H1 (cell line): ENCODE data around the gene MCM7. TPM values are rescaled to one million over a fixed set of nuclear protein-coding genes. Genes with fewer than 3 reads are reported as not detected.

Experiments used
- CTCF ChIA-PET: fragments of 300-600 bp; sonication (Branson Sonifier 250); formaldehyde crosslinking; loops from one replicate; lab custom pipeline; 2021; ENCODE audit not compliant: partially characterized antibody; lab: Charles Lee
- POLR2A ChIA-PET: fragments of 300-600 bp; sonication (Branson Sonifier 250); formaldehyde crosslinking; loops from one replicate; lab custom pipeline; 2021; ENCODE audit warnings: inconsistent platforms; ENCODE audit not compliant: partially characterized antibody; lab: Charles Lee
- DNase-seq, 2 experiments: peaks; one replicate each; pipeline versions ENCODE4 v3.0.0 to v3.0.0-alpha.2; 2010 to 2022; ENCODE audit warnings: low spot score in 2 of 2, low read depth in 1 of 2, mixed read lengths in 1 of 2
- FAIRE-seq: peaks from 2 replicates; lab custom pipeline; 2011; peaks lifted over from hg19 to GRCh38; lab: Jason Lieb, UNC
- H2AFZ ChIP-seq: 2 replicates; pipeline ENCODE4 v1.8.1; 2012; ENCODE audit warnings: low read length, inconsistent platforms
- H2AK5ac ChIP-seq: 2 replicates; pipeline ENCODE4 v1.6.1; 2013; ENCODE audit warnings: low read depth, low read length
- H2BK120ac ChIP-seq: replicated peaks from 2 replicates; pipeline ENCODE3; 2013; ENCODE audit warnings: low read depth, low read length, inconsistent platforms
- H2BK12ac ChIP-seq: 2 replicates; pipeline ENCODE4 v1.6.1; 2013; ENCODE audit warnings: low read depth, low read length
- H2BK15ac ChIP-seq: 2 replicates; pipeline ENCODE4 v1.6.1; 2013; ENCODE audit warnings: low read length
- H2BK20ac ChIP-seq: 2 replicates; pipeline ENCODE4 v1.6.1; 2013; ENCODE audit warnings: low read length
- H2BK5ac ChIP-seq: 2 replicates; pipeline ENCODE4 v1.6.1; 2013; ENCODE audit warnings: low read depth, low read length
- H3K14ac ChIP-seq: 2 replicates; pipeline ENCODE4 v1.6.1; 2013; ENCODE audit warnings: inconsistent platforms; ENCODE audit not compliant: insufficient read length
- H3K18ac ChIP-seq: 2 replicates; pipeline ENCODE4 v1.6.1; 2013; ENCODE audit warnings: low read length; ENCODE audit errors: extremely low read depth
- H3K23ac ChIP-seq: 2 replicates; pipeline ENCODE4 v1.6.1; 2013; ENCODE audit warnings: inconsistent platforms; ENCODE audit not compliant: insufficient read length
- H3K23me2 ChIP-seq: 2 replicates; pipeline ENCODE4 v1.6.1; 2013; ENCODE audit warnings: low read depth, low read length
- H3K27ac ChIP-seq: 2 replicates; pipeline ENCODE4 v1.6.1; 2011; ENCODE audit warnings: low read depth, low read length, inconsistent platforms
- H3K27me3 ChIP-seq, 4 experiments: replicated peaks in 1 of 4; 1 replicate in 1 of 4; 2 replicates in 3 of 4; pipeline versions ENCODE4 v1.6.1 to v1.8.1; 2011 to 2013; ENCODE audit warnings: low read length in 3 of 4, mild to moderate bottlenecking in 3 of 4, inconsistent platforms in 2 of 4, mixed read lengths in 2 of 4, moderate library complexity in 1 of 4; ENCODE audit not compliant: control insufficient read depth in 3 of 4, insufficient read depth in 3 of 4; ENCODE audit errors: extremely low read depth in 1 of 4
- H3K36me3 ChIP-seq, 4 experiments: 2 replicates each; pipeline versions ENCODE4 v1.6.1 to v1.8.1; 2011 to 2013; ENCODE audit warnings: mild to moderate bottlenecking in 4 of 4, low read length in 3 of 4, moderate library complexity in 2 of 4, control low read depth in 1 of 4, inconsistent platforms in 1 of 4; ENCODE audit not compliant: insufficient read depth in 4 of 4, control insufficient read depth in 2 of 4
- H3K4ac ChIP-seq: replicated peaks from 2 replicates; pipeline ENCODE3; 2013; ENCODE audit warnings: low read length, low read depth, mixed read lengths, inconsistent platforms; ENCODE audit not compliant: insufficient read length
- H3K4me1 ChIP-seq, 4 experiments: replicated peaks in 1 of 4; 1 replicate in 1 of 4; 2 replicates in 3 of 4; pipeline versions ENCODE4 v1.6.1 to v1.8.1; 2011 to 2013; ENCODE audit warnings: low read length in 3 of 4, inconsistent platforms in 2 of 4, mixed read lengths in 1 of 4; ENCODE audit not compliant: insufficient read depth in 4 of 4, control insufficient read depth in 3 of 4
- H3K4me2 ChIP-seq, 2 experiments: 2 replicates each; pipeline versions ENCODE4 v1.6.1 to v1.8.1; 2011 to 2013; ENCODE audit warnings: low read depth in 2 of 2, low read length in 2 of 2, control low read depth in 1 of 2, inconsistent platforms in 1 of 2, mild to moderate bottlenecking in 1 of 2; ENCODE audit not compliant: insufficient read depth in 1 of 2
- H3K4me3 ChIP-seq, 4 experiments: fragments of 200-600, 300-600 bp in 1 of 4; sonication (generic), shearing (Covaris generic), sonication (Bioruptor Twin) in 1 of 4; 2 replicates each; pipeline versions ENCODE4 v1.5.1 to v1.8.1; 2011 to 2016; ENCODE audit warnings: low read length in 4 of 4, low read depth in 3 of 4, control low read depth in 2 of 4, inconsistent platforms in 2 of 4, mild to moderate bottlenecking in 2 of 4, mixed read lengths in 1 of 4, moderate library complexity in 1 of 4; ENCODE audit not compliant: insufficient read depth in 2 of 4; ENCODE audit errors: extremely low read depth in 1 of 4
- H3K56ac ChIP-seq: replicated peaks from 2 replicates; pipeline ENCODE3; 2013; ENCODE audit warnings: low read depth, mild to moderate bottlenecking, mixed read lengths, low read length, inconsistent platforms; ENCODE audit not compliant: insufficient read length
- H3K79me1 ChIP-seq: 2 replicates; pipeline ENCODE4 v1.6.1; 2013; ENCODE audit warnings: low read depth, low read length, control low read depth
- H3K79me2 ChIP-seq, 2 experiments: 2 replicates each; pipeline versions ENCODE4 v1.6.1 to v1.8.1; 2012 to 2013; ENCODE audit warnings: low read length in 2 of 2, mild to moderate bottlenecking in 2 of 2, inconsistent platforms in 1 of 2; ENCODE audit not compliant: insufficient read depth in 2 of 2, control insufficient read depth in 1 of 2
- H3K9ac ChIP-seq, 4 experiments: replicated peaks in 1 of 4; 1 replicate in 1 of 4; 2 replicates in 3 of 4; pipeline versions ENCODE4 v1.6.1 to v1.8.1; 2011 to 2013; ENCODE audit warnings: low read depth in 3 of 4, low read length in 3 of 4, control low read depth in 2 of 4, mild to moderate bottlenecking in 2 of 4, moderate library complexity in 2 of 4, inconsistent platforms in 1 of 4; ENCODE audit errors: extremely low read depth in 1 of 4
- H3K9me3 ChIP-seq, 2 experiments: 2 replicates each; pipeline versions ENCODE4 v1.6.1 to v1.8.1; 2012 to 2013; ENCODE audit warnings: mild to moderate bottlenecking in 2 of 2, moderate library complexity in 2 of 2, control low read depth in 1 of 2, inconsistent platforms in 1 of 2, low read depth in 1 of 2, low read length in 1 of 2, mixed read lengths in 1 of 2; ENCODE audit not compliant: insufficient read depth in 2 of 2
- H4K20me1 ChIP-seq, 2 experiments: replicated peaks in 1 of 2; 2 replicates each; pipeline versions ENCODE3 to v1.8.1; 2011 to 2013; ENCODE audit warnings: inconsistent platforms in 2 of 2, low read length in 2 of 2, mild to moderate bottlenecking in 1 of 2; ENCODE audit not compliant: insufficient read depth in 2 of 2, control insufficient read depth in 1 of 2
- H4K5ac ChIP-seq: 2 replicates; pipeline ENCODE4 v1.6.1; 2013; ENCODE audit warnings: low read length, low read depth, mixed read lengths, inconsistent platforms; ENCODE audit not compliant: insufficient read length
- H4K8ac ChIP-seq: 2 replicates; pipeline ENCODE4 v1.8.0; 2013; ENCODE audit warnings: mild to moderate bottlenecking, moderate library complexity, low read length, inconsistent platforms; ENCODE audit not compliant: insufficient read depth; ENCODE audit errors: extremely low read depth
- H4K91ac ChIP-seq: replicated peaks from 2 replicates; pipeline ENCODE3; 2013; ENCODE audit warnings: low read length, mixed read lengths, inconsistent platforms; ENCODE audit not compliant: insufficient read length
- ATF2 ChIP-seq: IDR thresholded peaks from 2 replicates; pipeline ENCODE4 v1.6.1; 2012; ENCODE audit warnings: low read length, inconsistent platforms
- CBX5 ChIP-seq: fragments of 300-800, 300-1000 bp; sonication (generic); IDR thresholded peaks from 2 replicates; pipeline ENCODE4 v1.7.1; 2016; ENCODE audit warnings: antibody characterized with exemption, low read length, low read depth
- CHD1 ChIP-seq: IDR thresholded peaks from 2 replicates; pipeline ENCODE4 v1.6.1; 2012; ENCODE audit warnings: low read depth, low read length, improper control_type of control experiment
- CTBP2 ChIP-seq: IDR thresholded peaks from 2 replicates; pipeline ENCODE4 v1.7.0; 2011; ENCODE audit warnings: borderline replicate concordance, mild to moderate bottlenecking, moderate library complexity, mixed read lengths, low read length; ENCODE audit not compliant: insufficient read depth, insufficient read length
- EGR1 ChIP-seq: IDR thresholded peaks from 2 replicates; pipeline ENCODE4 v1.6.1; 2011; ENCODE audit warnings: low read depth, low read length, borderline replicate concordance
- HDAC2 ChIP-seq, 2 experiments: fragments of 300-600 bp in 1 of 2; sonication (generic) in 1 of 2; IDR thresholded peaks; 2 replicates each; pipeline ENCODE4 v1.6.1; 2011 to 2012; ENCODE audit warnings: low read depth in 2 of 2, low read length in 2 of 2, mild to moderate bottlenecking in 2 of 2, moderate library complexity in 2 of 2, borderline replicate concordance in 1 of 2, inconsistent platforms in 1 of 2
- JUN ChIP-seq: IDR thresholded peaks from 2 replicates; pipeline ENCODE4 v1.6.1; 2011; ENCODE audit warnings: low read depth, mild to moderate bottlenecking, improper control_type of control experiment, low read length
- NANOG ChIP-seq: IDR thresholded peaks from 2 replicates; pipeline ENCODE4 v1.6.1; 2011; ENCODE audit warnings: low read length, low read depth, mild to moderate bottlenecking, inconsistent platforms; ENCODE audit not compliant: insufficient read depth, poor library complexity, severe bottlenecking
- SP2 ChIP-seq: IDR thresholded peaks from 2 replicates; pipeline ENCODE4 v1.6.1; 2012; ENCODE audit warnings: mild to moderate bottlenecking, low read length, inconsistent platforms
- TAF7 ChIP-seq: optimal IDR thresholded peaks from 2 replicates; pipeline ENCODE3; 2011; ENCODE audit warnings: low read depth, mild to moderate bottlenecking, inconsistent platforms, low read length, moderate library complexity, borderline replicate concordance
- TBP ChIP-seq: IDR thresholded peaks from 2 replicates; pipeline ENCODE4 v1.6.1; 2011; ENCODE audit warnings: low read depth, low read length, improper control_type of control experiment
- YY1 ChIP-seq: IDR thresholded peaks from 2 replicates; pipeline ENCODE4 v1.6.1; 2011; ENCODE audit warnings: low read depth, mild to moderate bottlenecking, low read length
- WGBS, 2 experiments: shearing (Covaris generic) in 1 of 2; methylation state at CpG; one replicate each; pipeline versions ENCODE4 v1.1.6 to v1.1.7; 2013 to 2015; ENCODE audit warnings: low lambda C conversion rate in 2 of 2, mixed read lengths in 2 of 2, inconsistent platforms in 1 of 2, low coverage in 1 of 2, missing lambda C conversion rate in 1 of 2; ENCODE audit not compliant: insufficient replicate concordance in 2 of 2, insufficient coverage in 1 of 2, insufficient read length in 1 of 2; ENCODE audit errors: extremely low coverage in 1 of 2, missing lambda C conversion rate in 1 of 2; 5-methylcytosine and 5-hydroxymethylcytosine counted together
- polyA plus RNA-seq, 7 experiments: library from polyadenylated mRNA; depleted of rRNA in 3 of 7; stranded (reverse) in 5 of 7; unstranded in 2 of 7; fragments of >200 nt in 5 of 7; fragments of 200-250 nt in 2 of 7; gene quantifications; 1 replicate in 5 of 7; 2 replicates in 1 of 7; 4 replicates in 1 of 7; pipeline versions ENCODE4 v1.2.1 to v1.2.3, GENCODE V29; 2011 to 2013; ENCODE audit warnings: missing spikeins in 2 of 7, mixed read lengths in 2 of 7
- total RNA-seq: library from RNA; stranded (reverse); fragmentation: NEBNext Ultra II Directional; extraction: Animal tissue kit (Norgen Biotek cat#: 25700); gene quantifications from 2 replicates; pipeline ENCODE4 v1.2.1, GENCODE V29; 2021

Gene MCM7
- total and polyA plus RNA-seq, 2 of the 8 experiments (the other 6 are each of a cell fraction or from before 2014, with no cell fraction given), result 313 to 344 TPM

GRCh38 chr7:100105534-100105933 lies 4.3 kb upstream of the MCM7 start:
- CTCF ChIA-PET, result interaction anchor here (1.0 to 2.1 kb wide), 3 partner anchors 25 to 115 kb away, joined by 3 to 5 read pairs (median 3); no protein-coding TSS in a partner anchor
- H3K4me1 ChIP-seq, result no peaks in the 10 kb centered on the region; a peak in 2 of 7 replicates
- no peak for FAIRE-seq
- TF ChIP-seq SP2 (no peak), CTBP2 (no peak), TAF7 (no peak), NANOG (no peak), EGR1 (no peak), CHD1 (no peak), HDAC2 (IDR thresholded peaks at IDR 0.05; ENCODE audit: borderline replicate concordance in 1 of 2, low read depth in 2 of 2, low read length in 2 of 2) (no peak), YY1 (no peak), ATF2 (no peak), JUN (no peak), CBX5 (no peak), TBP (no peak)

More at GRCh38 chr7:100105534-100105933, 4.3 kb upstream of the MCM7 start:
- no peaks in the 10 kb centered on the region for H3K9me3 ChIP-seq
- H3K18ac ChIP-seq, result no peak overlapping the region
- H2BK15ac ChIP-seq, result no peak overlapping the region
- DNase-seq, result no peak
- no peak overlapping the region for H3K56ac ChIP-seq
- no peak overlapping the region for H3K4me2 ChIP-seq
- H3K27ac ChIP-seq, result no peak overlapping the region
- no peak overlapping the region for H2BK12ac ChIP-seq
- no peaks in the 10 kb centered on the region for H3K27me3 ChIP-seq
- no peak overlapping the region for H2BK5ac ChIP-seq
- POLR2A ChIA-PET, result interaction anchor here (0.6 to 20.0 kb wide), 5 partner anchors 12 to 62 kb away, joined by 3 to 722 read pairs (median 5); partner anchors contain the start of genes CNPY4, COPS6, GAL3ST4 and MBLAC1
- H2BK120ac ChIP-seq, result no peak overlapping the region
- no peak overlapping the region for H2BK20ac ChIP-seq
- H3K79me1 ChIP-seq, result no peaks in the 10 kb centered on the region; the same call in 1 of the 2 replicates
- H2AFZ ChIP-seq, result no peak overlapping the region
- no peak overlapping the region for H3K4ac ChIP-seq
- H4K5ac ChIP-seq, result no peak overlapping the region
- no peak overlapping the region for H3K4me3 ChIP-seq
- no peak overlapping the region for H3K14ac ChIP-seq
- 96% methylated on average over 4 of the region's 4 CpGs; no CpG with 5 or more reads in 1 of the 2 experiments for WGBS, 2 experiments
- no peak overlapping the region for H3K9ac ChIP-seq
- H3K79me2 ChIP-seq, result peaks cover 0 to 12% of the 10 kb centered on the region in 2 experiments; a peak in 1 of 4 replicates
- H4K20me1 ChIP-seq, result peaks cover 5% of the 10 kb centered on the region in 2 experiments
- H2AK5ac ChIP-seq, result no peak overlapping the region
- H3K36me3 ChIP-seq, result peaks cover 9 to 40% (median 31%) of the 10 kb centered on the region in 4 experiments; a peak in 7 of 8 replicates
- H4K8ac ChIP-seq, result no peak overlapping the region
- no peaks in the 10 kb centered on the region for H3K23me2 ChIP-seq
- H3K23ac ChIP-seq, result no peak overlapping the region
- H4K91ac ChIP-seq, result no peak overlapping the region
